ENCODE data around the gene LNPEP.

LNPEP gene

GRCh38 chr5:96968614-96969013 lies 32.7 kb downstream of the LNPEP start:
- peak; percentile 68 for ATAC-seq
- no peak for TF ChIP-seq OSR1 (CRISPR knock-in tag; IDR thresholded peaks at IDR 0.05)
- no peak for TF ChIP-seq ZNF70 (CRISPR knock-in tag; IDR thresholded peaks at IDR 0.05)
- TF ChIP-seq TSHZ2 (CRISPR knock-in tag; IDR thresholded peaks at IDR 0.05): no peak
- no peak for TF ChIP-seq SNAI2 (CRISPR knock-in tag; IDR thresholded peaks at IDR 0.05)
- TF ChIP-seq TCF4 (CRISPR knock-in tag; IDR thresholded peaks at IDR 0.05; ENCODE audit: borderline replicate concordance): no peak
- no peak for TF ChIP-seq RARB (CRISPR knock-in tag; IDR thresholded peaks at IDR 0.05)
- no peak for TF ChIP-seq ZNF8 (CRISPR knock-in tag; IDR thresholded peaks at IDR 0.05)
- TF ChIP-seq ESRRG (CRISPR knock-in tag; IDR thresholded peaks at IDR 0.05): no peak
- TF ChIP-seq CREB5 (CRISPR knock-in tag; IDR thresholded peaks at IDR 0.05; ENCODE audit: low read depth): no peak
- no peak for TF ChIP-seq POU6F1 (CRISPR knock-in tag; IDR thresholded peaks at IDR 0.05; ENCODE audit: borderline replicate concordance, low read depth)
- TF ChIP-seq ZC3H10 (CRISPR knock-in tag; IDR thresholded peaks at IDR 0.05): no peak

GRCh38 chr5:96969366-96969765 lies 33.5 kb downstream of the LNPEP start:
- TF ChIP-seq ZFP3 (CRISPR knock-in tag; IDR thresholded peaks at IDR 0.05) (no peak), ISL1 (CRISPR knock-in tag; IDR thresholded peaks at IDR 0.05) (no peak), RARB (CRISPR knock-in tag; IDR thresholded peaks at IDR 0.05) (no peak), BACH2 (CRISPR knock-in tag; IDR thresholded peaks at IDR 0.05; ENCODE audit: borderline replicate concordance) (no peak), SNAI2 (CRISPR knock-in tag; IDR thresholded peaks at IDR 0.05) (no peak), PATZ1 (CRISPR knock-in tag; IDR thresholded peaks at IDR 0.05; ENCODE audit: borderline replicate concordance) (no peak), GLIS3 (CRISPR knock-in tag; IDR thresholded peaks at IDR 0.05) (no peak), TOX (CRISPR knock-in tag; IDR thresholded peaks at IDR 0.05; ENCODE audit: borderline replicate concordance) (no peak), TSHZ2 (CRISPR knock-in tag; IDR thresholded peaks at IDR 0.05) (no peak), ESRRG (CRISPR knock-in tag; IDR thresholded peaks at IDR 0.05) (no peak), TCF4 (CRISPR knock-in tag; IDR thresholded peaks at IDR 0.05; ENCODE audit: borderline replicate concordance) (no peak), OSR1 (CRISPR knock-in tag; IDR thresholded peaks at IDR 0.05) (no peak), ARNTL (CRISPR knock-in tag; IDR thresholded peaks at IDR 0.05; ENCODE audit: borderline replicate concordance, low read depth) (no peak), CSDC2 (CRISPR knock-in tag; IDR thresholded peaks at IDR 0.05) (no peak), ZNF8 (CRISPR knock-in tag; IDR thresholded peaks at IDR 0.05) (no peak), ZFP30 (CRISPR knock-in tag; IDR thresholded peaks at IDR 0.05) (no peak), CREB5 (CRISPR knock-in tag; IDR thresholded peaks at IDR 0.05; ENCODE audit: low read depth) (no peak), ZNF70 (CRISPR knock-in tag; IDR thresholded peaks at IDR 0.05) (no peak)

More at GRCh38 chr5:96969366-96969765, 33.5 kb downstream of the LNPEP start:
- ATAC-seq: no peak
